GM12878 (cell line): ENCODE data around the gene TOP2B. TPM values are rescaled to one million over a fixed set of nuclear protein-coding genes. Genes with fewer than 3 reads are reported as not detected.

Experiments used
- ATAC-seq: fragments of 200-7000 bp; cut with Tn5 transposase; 3 replicates; pipeline ENCODE4 v1.9.1; 2020; ENCODE audit warnings: mild to moderate bottlenecking, moderate library complexity
- BruUV-seq: library from RNA; stranded (reverse); fragments of 400-500 nt; replicated peaks from 2 replicates; lab custom pipeline; 2021; lab: Mats Ljungman, UMichigan
- CTCF ChIA-PET: fragments of 300-600 bp; sonication (Branson Sonifier 250); formaldehyde crosslinking; extraction: SDS; loops from one replicate; lab custom pipeline; 2021; ENCODE audit warnings: inconsistent platforms; lab: Yijun Ruan, JAX
- POLR2A ChIA-PET: fragments of 350-600 bp; formaldehyde crosslinking; extraction: SDS; loops from one replicate; lab custom pipeline; 2021; ENCODE audit warnings: inconsistent platforms; lab: Charles Lee
- RAD21 ChIA-PET: fragments of 300-600 bp; sonication (Branson Sonifier 250); formaldehyde crosslinking; loops from one replicate; lab custom pipeline; 2023; ENCODE audit warnings: antibody characterized with exemption; ENCODE audit not compliant: unreplicated experiment; lab: Charles Lee
- SMC1A ChIA-PET: fragments of 300-600 bp; sonication (Branson Sonifier 250); formaldehyde crosslinking; loops from one replicate; lab custom pipeline; 2023; ENCODE audit not compliant: unreplicated experiment, uncharacterized antibody; lab: Charles Lee
- DNase-seq: peaks from one replicate; pipeline ENCODE4 v3.0.0-alpha.2; 2011; ENCODE audit warnings: low read depth, low spot score
- FAIRE-seq: peaks from 3 replicates; lab custom pipeline; 2011; peaks lifted over from hg19 to GRCh38; lab: Jason Lieb, UNC
- H2AFZ ChIP-seq: 2 replicates; pipeline ENCODE4 v1.6.0; 2011; ENCODE audit warnings: low read depth, low read length, control low read depth; ENCODE audit not compliant: control insufficient read depth
- H3K27ac ChIP-seq: 2 replicates; pipeline ENCODE4 v1.5.1; 2011; ENCODE audit warnings: control low read depth; ENCODE audit not compliant: control insufficient read depth, insufficient read depth
- H3K27me3 ChIP-seq, 2 experiments: replicated peaks in 1 of 2; 2 replicates each; pipeline versions ENCODE4 v1.6.0 to v1.6.1; 2011; ENCODE audit warnings: low read length in 1 of 2; ENCODE audit not compliant: control insufficient read depth in 2 of 2, insufficient read depth in 2 of 2
- H3K36me3 ChIP-seq, 2 experiments: 2 replicates each; pipeline ENCODE4 v1.5.1; 2011; ENCODE audit warnings: low read length in 1 of 2; ENCODE audit not compliant: control insufficient read depth in 2 of 2, insufficient read depth in 2 of 2
- H3K4me1 ChIP-seq: 2 replicates; pipeline ENCODE4 v1.6.1; 2011; ENCODE audit warnings: mild to moderate bottlenecking, low read length, moderate library complexity, mixed read lengths; ENCODE audit not compliant: control insufficient read depth, insufficient read depth
- H3K4me2 ChIP-seq: 2 replicates; pipeline ENCODE4 v1.6.0; 2011; ENCODE audit warnings: control low read depth; ENCODE audit not compliant: control insufficient read depth, insufficient read depth
- H3K4me3 ChIP-seq: fragments of 200-600 bp; sonication (generic); 2 replicates; pipeline ENCODE4 v1.5.1; 2016
- H3K79me2 ChIP-seq: 2 replicates; pipeline ENCODE4 v1.6.0; 2011; ENCODE audit warnings: low read length; ENCODE audit not compliant: control insufficient read depth, insufficient read depth
- H3K9ac ChIP-seq: 2 replicates; pipeline ENCODE4 v1.8.0; 2011; ENCODE audit warnings: low read length, control low read depth, mixed read lengths; ENCODE audit not compliant: control insufficient read depth, insufficient read depth
- H3K9me3 ChIP-seq: replicated peaks from 3 replicates; pipeline ENCODE4 v1.5.1; 2011; ENCODE audit warnings: mild to moderate bottlenecking, low read length; ENCODE audit not compliant: control insufficient read depth, insufficient read depth
- H4K20me1 ChIP-seq: 2 replicates; pipeline ENCODE4 v1.6.0; 2011; ENCODE audit not compliant: control insufficient read depth, insufficient read depth
- EGR1 ChIP-seq, 2 experiments: IDR thresholded peaks; 1 replicate in 1 of 2; 2 replicates in 1 of 2; pipeline ENCODE4 v1.6.1; 2011 to 2012; ENCODE audit warnings: low read depth in 2 of 2, low read length in 2 of 2, borderline replicate concordance in 1 of 2, mild to moderate bottlenecking in 1 of 2, moderate library complexity in 1 of 2
- EZH2 ChIP-seq: IDR thresholded peaks from 2 replicates; pipeline ENCODE4 v1.6.1; 2012; ENCODE audit warnings: low read depth, mild to moderate bottlenecking, control low read depth, inconsistent platforms, low read length, borderline replicate concordance; ENCODE audit not compliant: control insufficient read depth
- MEF2B ChIP-seq: fragments of 450-650 bp; IDR thresholded peaks from 2 replicates; pipeline ENCODE4 v1.6.1; 2018; ENCODE audit warnings: mild to moderate bottlenecking, moderate library complexity; ENCODE audit not compliant: partially characterized antibody, poor library complexity, severe bottlenecking
- MLLT1 ChIP-seq: fragments of 450-650 bp; IDR thresholded peaks from 2 replicates; pipeline ENCODE4 v1.6.1; 2016; ENCODE audit warnings: mild to moderate bottlenecking
- NFYA ChIP-seq: IDR thresholded peaks from 2 replicates; pipeline ENCODE4 v1.6.1; 2011; ENCODE audit warnings: low read depth, mild to moderate bottlenecking, low read length, improper control_type of control experiment, borderline replicate concordance
- NRF1 ChIP-seq: conservative IDR thresholded peaks from 2 replicates; pipeline ENCODE4 v1.6.1; 2011; ENCODE audit warnings: mild to moderate bottlenecking, low read depth, low read length, improper control_type of control experiment
- PKNOX1 ChIP-seq: fragments of 450-650 bp; IDR thresholded peaks from 2 replicates; pipeline ENCODE4 v1.6.1; 2016; ENCODE audit warnings: mild to moderate bottlenecking
- POLR2A ChIP-seq: IDR thresholded peaks from 2 replicates; pipeline ENCODE4 v1.6.1; 2011; ENCODE audit warnings: low read depth, mild to moderate bottlenecking, low read length
- POLR2AphosphoS5 ChIP-seq: IDR thresholded peaks from 2 replicates; pipeline ENCODE4 v1.6.1; 2011; ENCODE audit warnings: mild to moderate bottlenecking, low read length, inconsistent platforms
- TARDBP ChIP-seq: IDR thresholded peaks from 2 replicates; pipeline ENCODE4 v1.6.1; 2016; ENCODE audit warnings: borderline replicate concordance
- TCF7 ChIP-seq: IDR thresholded peaks from 2 replicates; pipeline ENCODE4 v1.6.1; 2014; ENCODE audit warnings: antibody characterized with exemption, borderline replicate concordance
- ZBED1 ChIP-seq: IDR thresholded peaks from 2 replicates; pipeline ENCODE4 v1.6.1; 2016; ENCODE audit warnings: borderline replicate concordance
- ZBTB4 ChIP-seq: fragments of 450-650 bp; formaldehyde crosslinking; IDR thresholded peaks from 2 replicates; pipeline ENCODE4 v1.4.0; 2022; ENCODE audit warnings: mild to moderate bottlenecking, moderate library complexity
- ZNF622 ChIP-seq: fragments of 450-650 bp; IDR thresholded peaks from 2 replicates; pipeline ENCODE4 v1.6.1; 2017; ENCODE audit warnings: mild to moderate bottlenecking, inconsistent platforms
- ZNF687 ChIP-seq: fragments of 450-650 bp; IDR thresholded peaks from 2 replicates; pipeline ENCODE4 v1.6.1; 2017; ENCODE audit warnings: mild to moderate bottlenecking, moderate library complexity
- in situ Hi-C: fragments of 300-500 bp; cut with MboI; formaldehyde crosslinking; loops from 9 replicates; pipeline ENCODE4 v1.14.3; 2018; ENCODE audit warnings: mixed read lengths
- intact Hi-C: fragments of 100-400 bp; cut with micrococcal nuclease; formaldehyde crosslinking; loops from one replicate; pipeline ENCODE4 v1.14.2; 2022; ENCODE audit not compliant: unreplicated experiment
- polyA plus RNA-seq, 11 experiments: library from polyadenylated mRNA; depleted of rRNA in 4 of 11; unstranded in 6 of 11; stranded (reverse) in 5 of 11; fragments of >200 nt; fragmentation: Nextera tagmentation in 4 of 11; fragmentation: Illumina TruSeq in 1 of 11; extraction: Ambion mirVana in 4 of 11; extraction: Trizol in 1 of 11; gene quantifications; 1 replicate in 1 of 11; 2 replicates in 10 of 11; pipeline versions ENCODE4 v1.2.1 to v1.2.3, GENCODE V29; 2011 to 2016; ENCODE audit warnings: inconsistent platforms in 2 of 11, missing spikeins in 2 of 11, low read depth in 1 of 11
- total RNA-seq, 4 experiments: library from RNA; depleted of rRNA in 3 of 4; stranded (reverse); fragments of >200 nt in 3 of 4; fragmentation: Illumina TruSeq in 1 of 4; extraction: Trizol in 1 of 4; gene quantifications; 2 replicates each; pipeline versions ENCODE4 v1.2.1 to v1.2.3, GENCODE V29; 2013 to 2021

The TOP2B gene
- total and polyA plus RNA-seq, 10 of the 15 experiments (the other 5 are each of a cell fraction or from before 2014, with no cell fraction given) = 28.6 to 134 (median 83.4) TPM

GRCh38 chr3:25593001-25593400, 71.7 kb downstream of the TOP2B start:
- Histone ChIP-seq H2AFZ (no peak overlapping the region), H3K9me3 (no peaks in the 10 kb centered on the region; the same call in 2 of the 3 replicates), H3K36me3 (no peaks in the 10 kb centered on the region), H3K4me2 (no peak overlapping the region), H3K79me2 (no peaks in the 10 kb centered on the region), H4K20me1 (no peaks in the 10 kb centered on the region), H3K27me3 (no peaks in the 10 kb centered on the region), H3K4me3 (no peak overlapping the region), H3K9ac (no peak overlapping the region), H3K27ac (no peak overlapping the region), H3K4me1 (no peaks in the 10 kb centered on the region)
- ChIA-PET CTCF (interaction anchor here (0.7 to 4.1 kb wide), 14 partner anchors 9 to 820 kb away, joined by 3 to 11 read pairs (median 4); no protein-coding TSS in a partner anchor), POLR2A (no interaction called here), SMC1A (interaction anchor here (0.6 to 2.0 kb wide), 6 partner anchors 11 to 817 kb away, joined by 3 to 5 read pairs (median 3); no protein-coding TSS in a partner anchor), RAD21 (interaction anchor here (1.2 kb wide), 1 partner anchor 819 kb away, joined by 4 read pairs; no protein-coding TSS in a partner anchor)
- intact Hi-C loops (loop anchor here (5.0 to 10.0 kb wide), 2 partner anchors 821 to 908 kb away; no protein-coding TSS in a partner anchor), in situ Hi-C loops (loop anchor here (10.0 kb wide), 1 partner anchor 818 kb away; no protein-coding TSS in a partner anchor)
- FAIRE-seq (no peak), ATAC-seq (no peak), DNase-seq (no peak)
- BruUV-seq = no TSS peak
- TF ChIP-seq EGR1 (IDR thresholded peaks at IDR 0.05; ENCODE audit: borderline replicate concordance in 1 of 2, low read depth in 2 of 2, low read length in 2 of 2) = no peak
- no peak for TF ChIP-seq TARDBP
- TF ChIP-seq ZNF687 = no peak
- no peak for TF ChIP-seq NRF1
- TF ChIP-seq POLR2AphosphoS5 = no peak
- no peak for TF ChIP-seq PKNOX1
- TF ChIP-seq ZBED1 = no peak
- no peak for TF ChIP-seq NFYA
- no peak for TF ChIP-seq EZH2
- TF ChIP-seq ZBTB4 (CRISPR knock-in tag) = no peak
- TF ChIP-seq MLLT1 = no peak
- TF ChIP-seq MEF2B = no peak
- TF ChIP-seq ZNF622 = no peak
- no peak for TF ChIP-seq POLR2A
- TF ChIP-seq TCF7 = no peak
